ENCODE data around the gene CPNE5.

The CPNE5 gene

GRCh38 chr6:36852481-36853147, 13.4 kb upstream of the CPNE5 start:
- TF ChIP-seq CTCF (conservative IDR thresholded peaks at IDR 0.05; ENCODE audit: low read length): no peak
- no peak for TF ChIP-seq EZH2phosphoT487 (IDR thresholded peaks at IDR 0.05; ENCODE audit: borderline replicate concordance)
- Histone ChIP-seq H2AFZ (ENCODE audit: low read length) (no peak overlapping the region), H3K4me1 (ENCODE audit: insufficient read depth, low read length, poor library complexity, severe bottlenecking) (no peaks in the 10 kb centered on the region), H4K20me1 (ENCODE audit: insufficient read depth, low read length, poor library complexity, severe bottlenecking) (peaks cover 6% of the 10 kb centered on the region), H3K9me3 (ENCODE audit: insufficient read depth, low read depth, low read length) (no peaks in the 10 kb centered on the region), H3K4me3 (ENCODE audit: low read length, poor library complexity, severe bottlenecking) (no peak overlapping the region), H3K79me2 (ENCODE audit: insufficient read depth, low read length) (peaks cover 12% of the 10 kb centered on the region; the same call in 1 of the 2 replicates), H3K36me3 (ENCODE audit: insufficient read depth, low read length) (peaks cover 60% of the 10 kb centered on the region), H3K27me3 (ENCODE audit: insufficient read depth, low read length, poor library complexity, severe bottlenecking) (no peaks in the 10 kb centered on the region), H3K9ac (ENCODE audit: low read depth, low read length, poor library complexity, severe bottlenecking) (no peak overlapping the region), H3F3A (ENCODE audit: low read depth) (no peaks in the 10 kb centered on the region), H3K9me2 (replicated peaks; ENCODE audit: low read depth, low read length) (no peaks in the 10 kb centered on the region), H3K4me2 (ENCODE audit: low read depth, low read length, poor library complexity, severe bottlenecking) (no peak overlapping the region)

- Histone ChIP-seq H3K36me3 (ENCODE audit: insufficient read depth, low read length) (peaks cover 52% of the 10 kb centered on the region), H3K9me2 (replicated peaks; ENCODE audit: low read depth, low read length) (no peaks in the 10 kb centered on the region), H3K27me3 (ENCODE audit: insufficient read depth, low read length, poor library complexity, severe bottlenecking) (no peaks in the 10 kb centered on the region), H3F3A (ENCODE audit: low read depth) (no peaks in the 10 kb centered on the region), H3K4me1 (ENCODE audit: insufficient read depth, low read length, poor library complexity, severe bottlenecking) (no peaks in the 10 kb centered on the region), H3K9me3 (ENCODE audit: insufficient read depth, low read depth, low read length) (no peaks in the 10 kb centered on the region), H3K9ac (ENCODE audit: low read depth, low read length, poor library complexity, severe bottlenecking) (no peak overlapping the region), H3K4me3 (ENCODE audit: low read length, poor library complexity, severe bottlenecking) (no peak overlapping the region), H2AFZ (ENCODE audit: low read length) (no peak overlapping the region), H3K4me2 (ENCODE audit: low read depth, low read length, poor library complexity, severe bottlenecking) (no peak overlapping the region), H4K20me1 (ENCODE audit: insufficient read depth, low read length, poor library complexity, severe bottlenecking) (no peaks in the 10 kb centered on the region), H3K79me2 (ENCODE audit: insufficient read depth, low read length) (0 out of 2 replicates have a peak, but pooled peaks cover 6% of the 10 kb centered on the region)
- no peak for TF ChIP-seq CTCF (conservative IDR thresholded peaks at IDR 0.05; ENCODE audit: low read length)
- TF ChIP-seq EZH2phosphoT487 (IDR thresholded peaks at IDR 0.05; ENCODE audit: borderline replicate concordance): no peak
These were observed 12.4 kb upstream of the CPNE5 start for GRCh38 chr6:36851626-36852025.

DNA sequence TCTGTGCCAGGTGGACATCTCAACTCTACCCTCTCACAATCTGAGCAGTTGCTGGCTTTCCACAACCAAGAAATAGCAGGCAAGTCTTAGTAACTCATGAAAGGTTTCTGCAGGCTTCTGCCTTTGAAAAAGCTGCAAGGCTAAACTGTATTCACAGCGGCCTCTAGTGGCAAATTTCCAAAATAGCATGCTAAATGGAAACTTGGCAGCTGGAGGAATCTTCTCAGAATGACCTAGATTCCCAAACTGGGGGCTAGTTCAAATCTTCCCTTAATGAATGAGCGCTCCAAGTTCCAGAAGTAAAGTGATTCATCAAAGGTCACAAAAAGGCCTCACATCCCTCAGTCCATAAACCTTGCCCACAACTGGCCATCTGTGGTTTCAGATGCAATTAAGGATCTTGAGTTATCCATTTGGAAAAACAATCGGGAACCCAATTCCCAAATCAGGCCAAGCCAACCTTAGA, 11.9 kb upstream of the CPNE5 start:
- H3F3A ChIP-seq (ENCODE audit: low read depth): no peaks in the 10 kb centered on the region
- TF ChIP-seq EZH2phosphoT487 (IDR thresholded peaks at IDR 0.05; ENCODE audit: borderline replicate concordance) (no peak), CTCF (conservative IDR thresholded peaks at IDR 0.05; ENCODE audit: low read length) (peak; percentile 93)

More for the DNA sequence above, 11.9 kb upstream of the CPNE5 start:
- H3K36me3 ChIP-seq (ENCODE audit: insufficient read depth, low read length): peaks cover 47% of the 10 kb centered on the region
- 0 out of 2 replicates have a peak, but pooled peaks cover 1% of the 10 kb centered on the region for H3K79me2 ChIP-seq (ENCODE audit: insufficient read depth, low read length)
- no peaks in the 10 kb centered on the region for H3K9me2 ChIP-seq (replicated peaks; ENCODE audit: low read depth, low read length)
- H2AFZ ChIP-seq (ENCODE audit: low read length): no peak overlapping the region
- H3K27me3 ChIP-seq (ENCODE audit: insufficient read depth, low read length, poor library complexity, severe bottlenecking): no peaks in the 10 kb centered on the region
- no peaks in the 10 kb centered on the region for H3K9me3 ChIP-seq (ENCODE audit: insufficient read depth, low read depth, low read length)
- no peak overlapping the region for H3K4me2 ChIP-seq (ENCODE audit: low read depth, low read length, poor library complexity, severe bottlenecking)
- no peaks in the 10 kb centered on the region for H4K20me1 ChIP-seq (ENCODE audit: insufficient read depth, low read length, poor library complexity, severe bottlenecking)
- no peak overlapping the region for H3K9ac ChIP-seq (ENCODE audit: low read depth, low read length, poor library complexity, severe bottlenecking)
- no peaks in the 10 kb centered on the region for H3K4me1 ChIP-seq (ENCODE audit: insufficient read depth, low read length, poor library complexity, severe bottlenecking)
- no peak overlapping the region for H3K4me3 ChIP-seq (ENCODE audit: low read length, poor library complexity, severe bottlenecking)

Measured in Loucy (cell line).